ENCODE measurements around the gene ZSWIM6. TPM values are rescaled to one million over a fixed set of nuclear protein-coding genes. Genes with fewer than 3 reads are reported as not detected.

The ZSWIM6 gene
- total RNA-seq, 2 experiments from 2014 or later: 6.1 to 6.5 TPM

GRCh38 chr5:61582205-61582820 lies 250.3 kb downstream of the ZSWIM6 start:
- POLR2A ChIA-PET: no interaction called here
- Mint-ChIP-seq H3K27me3 (no peaks in the 10 kb centered on the region), H3K36me3 (no peaks in the 10 kb centered on the region), H3K9me3 (no peaks in the 10 kb centered on the region), H3K4me1 (no peaks in the 10 kb centered on the region), H3K27ac (no peak overlapping the region), H3K4me3 (no peak overlapping the region)
- DNase-seq: no peak
- no peak for ATAC-seq (ENCODE audit: low read depth)

GRCh38 chr5:61582887-61583286 lies 250.8 kb downstream of the ZSWIM6 start:
- Mint-ChIP-seq H3K4me3 (no peak overlapping the region), H3K36me3 (no peaks in the 10 kb centered on the region), H3K4me1 (no peaks in the 10 kb centered on the region), H3K27ac (no peak overlapping the region), H3K9me3 (no peaks in the 10 kb centered on the region), H3K27me3 (no peaks in the 10 kb centered on the region)
- DNase-seq: no peak
- POLR2A ChIA-PET: no interaction called here
- ATAC-seq (ENCODE audit: low read depth): no peak

- H3K27me3 Mint-ChIP-seq: no peaks in the 10 kb centered on the region
- H3K4me1 Mint-ChIP-seq: no peaks in the 10 kb centered on the region
- POLR2A ChIA-PET: no interaction called here
- DNase-seq: no peak
- no peak for ATAC-seq (ENCODE audit: low read depth)
- H3K4me3 Mint-ChIP-seq: no peak overlapping the region
- H3K27ac Mint-ChIP-seq: no peak overlapping the region
- no peaks in the 10 kb centered on the region for H3K9me3 Mint-ChIP-seq
- no peaks in the 10 kb centered on the region for H3K36me3 Mint-ChIP-seq
Observed at GRCh38 chr5:61586096-61587084, 254.3 kb downstream of the ZSWIM6 start.

GRCh38 chr5:61587125-61587524 lies 255.1 kb downstream of the ZSWIM6 start:
- Mint-ChIP-seq H3K9me3 (no peaks in the 10 kb centered on the region), H3K27me3 (no peaks in the 10 kb centered on the region), H3K27ac (no peak overlapping the region), H3K36me3 (no peaks in the 10 kb centered on the region), H3K4me3 (no peak overlapping the region), H3K4me1 (no peaks in the 10 kb centered on the region)
- DNase-seq (no peak), ATAC-seq (ENCODE audit: low read depth) (no peak)
- POLR2A ChIA-PET: no interaction called here

GRCh38 chr5:61588216-61588615 lies 256.2 kb downstream of the ZSWIM6 start:
- no peaks in the 10 kb centered on the region for H3K36me3 Mint-ChIP-seq
- POLR2A ChIA-PET: no interaction called here
- ATAC-seq (ENCODE audit: low read depth): no peak

GRCh38 chr5:61589946-61590345 lies 257.9 kb downstream of the ZSWIM6 start:
- POLR2A ChIA-PET: no interaction called here
- H3K4me1 Mint-ChIP-seq: no peaks in the 10 kb centered on the region
- ATAC-seq (ENCODE audit: low read depth) (no peak), DNase-seq (no peak)
- H3K27me3 Mint-ChIP-seq: peaks cover 2% of the 10 kb centered on the region
- H3K36me3 Mint-ChIP-seq: no peaks in the 10 kb centered on the region
- H3K4me3 Mint-ChIP-seq: no peak overlapping the region
- H3K9me3 Mint-ChIP-seq: peaks cover 1% of the 10 kb centered on the region
- no peak overlapping the region for H3K27ac Mint-ChIP-seq

More at GRCh38 chr5:61588216-61588615, 256.2 kb downstream of the ZSWIM6 start:
- no peak for DNase-seq
- Mint-ChIP-seq H3K27me3 (no peaks in the 10 kb centered on the region), H3K4me1 (no peaks in the 10 kb centered on the region), H3K9me3 (peaks cover 1% of the 10 kb centered on the region), H3K27ac (no peak overlapping the region), H3K4me3 (no peak overlapping the region)

GRCh38 chr5:61590473-61590872 lies 258.4 kb downstream of the ZSWIM6 start:
- H3K4me3 Mint-ChIP-seq: no peak overlapping the region
- POLR2A ChIA-PET: no interaction called here
- no peak for DNase-seq
- H3K27ac Mint-ChIP-seq: no peak overlapping the region
- H3K4me1 Mint-ChIP-seq: no peaks in the 10 kb centered on the region
- H3K36me3 Mint-ChIP-seq: no peaks in the 10 kb centered on the region
- ATAC-seq (ENCODE audit: low read depth): no peak
- peaks cover 6% of the 10 kb centered on the region for H3K27me3 Mint-ChIP-seq
- H3K9me3 Mint-ChIP-seq: peaks cover 1% of the 10 kb centered on the region

- Mint-ChIP-seq H3K9me3 (peaks cover 1% of the 10 kb centered on the region), H3K36me3 (no peaks in the 10 kb centered on the region), H3K27me3 (peaks cover 7% of the 10 kb centered on the region), H3K4me1 (no peaks in the 10 kb centered on the region), H3K4me3 (no peak overlapping the region), H3K27ac (no peak overlapping the region)
- no peak for DNase-seq
- no peak for ATAC-seq (ENCODE audit: low read depth)
- POLR2A ChIA-PET: no interaction called here
Observed at GRCh38 chr5:61591859-61592258, 259.8 kb downstream of the ZSWIM6 start.

GRCh38 chr5:61595426-61595825 lies 263.4 kb downstream of the ZSWIM6 start:
- DNase-seq (no peak), ATAC-seq (ENCODE audit: low read depth) (no peak)
- no peak overlapping the region for H3K4me3 Mint-ChIP-seq
- H3K27me3 Mint-ChIP-seq: peaks cover 14% of the 10 kb centered on the region
- peaks cover 2% of the 10 kb centered on the region for H3K4me1 Mint-ChIP-seq
- POLR2A ChIA-PET: no interaction called here
- no peaks in the 10 kb centered on the region for H3K36me3 Mint-ChIP-seq
- H3K9me3 Mint-ChIP-seq: peaks cover 1% of the 10 kb centered on the region
- no peak overlapping the region for H3K27ac Mint-ChIP-seq

Other genes with a start within 250 kb of the ZSWIM6 start
- 10 to 100 TPM; 46.2 to 50.5 TPM for gene SMIM15, start 169.8 kb upstream of the ZSWIM6 start, total RNA-seq

Measured in activated naive CD8-positive, alpha-beta T cell treated with anti-CD3 and anti-CD28 coated beads, Interleukin-2, amount 10 ng/mL, durations not matched to agents 7 days and 5 days (primary cell).